Medulla oblongata (tissue), 1 donor: Measurements from ENCODE around the gene TMEM41A.

Source experiments
- DNase-seq: peaks from one replicate; pipeline ENCODE4 v3.0.0-alpha.2; 2015; ENCODE audit errors: extremely low spot score

Gene TMEM41A

DNA sequence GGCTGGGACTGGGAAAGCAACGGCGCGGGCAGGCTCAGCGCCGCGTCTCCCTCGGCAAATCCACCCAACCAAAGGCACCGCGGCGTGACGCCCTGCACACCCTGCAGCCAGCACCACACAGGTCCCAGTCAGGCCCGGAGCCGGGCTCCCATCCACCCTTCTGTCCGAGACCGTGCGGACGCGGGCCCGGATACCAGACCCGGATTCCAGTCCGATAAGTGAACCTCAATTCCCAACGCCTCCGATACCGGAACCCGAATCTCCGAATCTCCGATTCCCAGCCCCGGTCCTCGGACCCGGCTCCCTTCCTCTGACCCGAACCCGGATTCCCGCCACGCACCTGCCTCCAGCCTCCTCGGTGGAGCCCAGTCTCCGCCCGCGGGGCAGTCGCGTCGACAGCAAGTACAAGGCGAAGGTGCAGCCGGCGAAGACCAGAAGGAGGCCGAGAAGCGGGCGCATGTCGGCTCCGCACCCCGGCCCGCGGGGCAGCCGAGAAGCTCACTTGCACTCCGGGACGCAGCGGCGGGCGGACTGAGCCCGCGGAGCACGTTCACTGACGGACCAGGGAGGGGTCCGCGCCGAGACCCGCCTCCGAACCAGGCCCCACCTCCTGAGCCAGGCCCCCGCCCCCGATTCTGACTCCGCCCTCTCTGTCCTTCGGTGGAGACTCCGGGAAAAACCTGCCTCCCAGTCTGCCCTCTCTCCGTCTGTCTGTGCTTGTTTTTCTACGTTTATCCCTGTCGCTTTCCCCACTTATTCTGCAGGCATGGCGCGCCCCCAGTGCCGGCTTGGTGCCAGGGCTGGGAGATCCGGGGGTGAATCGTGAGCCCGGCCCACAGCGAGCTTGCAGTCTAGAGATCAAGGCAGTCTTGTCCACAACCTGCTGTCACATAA, at the start of gene TMEM41A:
TMEM41A (minus strand) TSS at position 533 of the 894 bp plus-strand sequence; CDS start at position 459, 74 bp downstream.
- peak; percentile 92 for DNase-seq

DNA sequence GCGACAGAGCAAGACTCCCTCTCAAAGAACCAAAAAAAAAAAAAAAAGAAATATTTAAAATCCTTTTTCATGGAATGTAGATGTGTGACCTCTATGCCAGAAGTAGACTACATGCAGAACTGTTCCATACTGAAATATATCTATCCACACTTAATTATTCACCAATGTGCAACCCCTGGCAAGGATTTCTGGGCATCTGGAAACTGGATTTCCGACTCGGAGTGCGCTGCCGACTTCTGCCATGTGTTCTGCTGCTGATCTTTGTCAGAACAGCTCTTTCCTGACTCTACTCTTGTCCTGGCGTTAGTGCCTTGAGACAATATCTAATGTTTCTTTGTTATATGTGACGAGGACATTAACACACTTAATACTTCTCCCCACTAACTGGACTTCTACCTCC, 41.9 kb upstream of the TMEM41A start:
- no peak for DNase-seq

DNA sequence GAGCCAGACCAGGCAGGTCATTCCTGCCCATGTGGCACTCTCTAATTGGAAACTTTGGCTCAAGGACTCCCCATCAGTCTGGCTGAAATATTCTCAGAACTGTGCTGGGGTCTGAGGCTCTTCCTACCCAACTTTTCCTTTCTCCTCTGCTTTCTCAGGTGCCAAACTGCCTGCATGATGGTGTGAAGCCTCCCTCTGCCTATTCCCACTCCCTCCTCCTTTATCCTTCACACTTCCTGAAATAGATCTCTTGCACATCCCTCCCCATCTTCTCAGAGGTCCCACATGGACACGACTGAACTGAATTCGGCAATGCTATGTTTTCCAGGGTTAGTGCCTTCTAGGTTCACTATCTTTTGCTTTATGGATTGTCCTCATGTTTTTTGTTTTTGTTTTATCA, 41.1 kb upstream of the TMEM41A start:
- DNase-seq: no peak

DNA sequence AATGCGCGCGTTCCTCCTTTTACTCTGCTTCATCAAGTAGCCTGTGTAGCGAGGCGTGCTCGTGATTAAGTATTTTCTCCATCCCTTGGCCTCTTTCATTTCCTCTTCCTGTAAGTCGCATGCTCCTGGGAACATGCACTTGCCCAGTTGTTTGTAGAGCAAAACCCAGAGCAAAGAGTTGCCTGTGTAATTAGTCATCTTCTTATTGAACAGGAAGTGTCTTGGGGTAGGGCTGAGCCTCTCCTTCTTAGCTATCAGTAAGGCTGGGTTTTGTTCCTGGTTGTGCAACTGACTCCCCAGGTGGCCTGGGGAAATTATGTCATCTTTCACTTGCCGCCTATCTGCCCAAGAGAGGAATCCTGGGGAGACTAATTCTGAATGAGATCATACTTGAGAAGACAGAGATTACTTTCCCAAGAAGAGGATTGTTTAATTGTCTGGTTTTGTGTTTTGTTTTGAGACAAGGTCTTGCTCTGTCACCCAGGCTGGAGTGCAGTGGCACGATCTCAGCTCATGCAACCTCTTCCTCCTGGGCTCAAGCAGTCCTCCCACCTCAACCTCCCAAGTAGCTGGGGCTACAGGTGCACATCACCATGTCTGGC, 38.6 kb upstream of the TMEM41A start:
- peak; percentile 53 for DNase-seq

DNA sequence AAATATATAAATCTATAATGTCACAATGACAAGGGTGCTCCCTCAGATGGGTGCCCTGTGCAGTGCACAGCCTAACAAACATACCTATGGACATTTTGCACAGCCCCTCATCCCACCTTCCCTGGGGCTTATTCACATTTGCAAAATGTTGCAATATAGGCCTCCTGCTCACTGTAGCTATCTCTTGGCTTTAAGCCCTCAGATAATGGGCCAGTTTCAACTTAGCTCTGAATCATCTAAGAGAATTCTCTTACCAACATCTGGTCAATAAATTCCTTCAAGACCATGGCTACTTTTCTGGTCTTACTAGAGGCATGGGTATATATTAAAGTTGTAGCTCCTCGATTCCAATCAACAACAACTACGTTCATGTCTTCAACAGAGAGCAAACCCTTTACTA, 35.7 kb upstream of the TMEM41A start:
- no peak for DNase-seq

DNA sequence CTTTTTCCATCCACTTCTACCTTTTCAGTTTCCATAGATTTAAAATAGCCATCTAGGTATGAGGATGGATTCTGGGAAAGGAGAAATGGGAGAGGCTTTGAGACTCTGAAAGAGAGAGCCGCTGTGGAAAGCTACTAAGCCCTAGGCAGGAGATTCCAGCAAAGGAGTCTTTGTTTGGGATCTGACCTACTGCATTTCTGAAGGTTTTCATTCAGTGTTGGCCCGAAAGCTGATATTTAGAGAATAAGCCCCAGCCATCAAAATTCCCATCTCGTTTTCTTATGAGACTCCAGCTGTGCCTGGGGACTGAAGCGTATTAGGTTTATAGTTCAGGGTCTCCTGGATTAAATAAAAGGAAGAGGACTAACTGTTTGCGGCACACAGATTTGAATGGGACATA, 34.1 kb upstream of the TMEM41A start:
- DNase-seq: peak; percentile 50

DNA sequence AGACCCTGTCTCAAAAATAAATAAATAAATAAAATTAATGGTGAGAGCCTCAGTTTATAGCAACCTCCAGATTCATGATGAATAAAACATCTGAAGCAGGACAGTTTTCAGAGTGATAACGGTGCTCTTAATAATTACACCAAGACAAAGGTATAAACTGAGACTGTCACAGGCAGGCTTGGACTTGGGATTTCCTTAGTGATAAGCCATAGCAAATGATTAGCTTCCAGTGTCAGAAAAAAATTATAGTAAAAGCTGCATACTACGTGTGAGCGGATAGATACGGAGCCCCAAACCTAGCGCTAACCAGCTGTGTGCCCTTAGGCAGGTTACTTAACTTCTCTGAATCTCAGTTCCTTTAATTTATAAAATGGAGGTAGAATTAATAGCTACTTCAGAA, 32.0 kb upstream of the TMEM41A start:
- no peak for DNase-seq

DNA sequence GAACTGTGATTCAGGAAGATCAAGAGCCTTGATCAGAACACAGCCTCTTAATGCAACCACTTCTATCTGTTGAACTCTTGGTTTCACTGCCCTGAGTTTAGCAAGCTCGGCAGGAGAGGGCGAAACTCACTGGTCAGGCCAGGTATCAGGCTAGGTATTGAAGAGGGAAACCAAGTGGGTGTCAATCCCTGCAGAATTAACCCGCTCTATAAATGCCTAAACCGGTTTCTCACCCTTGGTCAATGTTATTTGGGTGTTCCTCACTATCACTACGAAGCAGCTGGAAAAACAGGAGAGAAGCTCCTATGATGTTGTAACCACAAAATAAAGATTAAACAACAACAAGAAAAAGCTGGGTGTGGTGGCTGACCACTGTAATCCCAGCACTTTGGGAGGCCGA, 29.7 kb upstream of the TMEM41A start:
- DNase-seq: no peak

DNA sequence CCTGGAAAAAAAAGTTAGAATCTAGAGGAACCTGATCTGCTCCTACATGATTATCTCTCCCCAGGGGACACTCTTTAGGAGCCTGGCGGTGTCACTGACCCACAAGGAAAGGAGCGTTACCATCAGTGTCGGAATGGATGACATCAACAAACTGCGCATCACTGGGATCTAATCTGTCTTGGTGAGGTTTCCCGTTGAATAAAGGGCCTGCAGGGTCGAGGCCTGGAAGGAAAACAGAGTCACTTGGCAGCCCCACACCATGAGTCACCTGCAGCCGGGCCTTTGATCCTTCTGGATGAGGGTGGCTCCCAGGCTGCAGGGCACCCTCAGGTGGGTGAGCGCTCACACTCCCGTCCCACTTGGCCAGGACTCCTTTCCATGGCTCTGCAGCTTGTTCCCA, 28.5 kb upstream of the TMEM41A start:
- DNase-seq: no peak

DNA sequence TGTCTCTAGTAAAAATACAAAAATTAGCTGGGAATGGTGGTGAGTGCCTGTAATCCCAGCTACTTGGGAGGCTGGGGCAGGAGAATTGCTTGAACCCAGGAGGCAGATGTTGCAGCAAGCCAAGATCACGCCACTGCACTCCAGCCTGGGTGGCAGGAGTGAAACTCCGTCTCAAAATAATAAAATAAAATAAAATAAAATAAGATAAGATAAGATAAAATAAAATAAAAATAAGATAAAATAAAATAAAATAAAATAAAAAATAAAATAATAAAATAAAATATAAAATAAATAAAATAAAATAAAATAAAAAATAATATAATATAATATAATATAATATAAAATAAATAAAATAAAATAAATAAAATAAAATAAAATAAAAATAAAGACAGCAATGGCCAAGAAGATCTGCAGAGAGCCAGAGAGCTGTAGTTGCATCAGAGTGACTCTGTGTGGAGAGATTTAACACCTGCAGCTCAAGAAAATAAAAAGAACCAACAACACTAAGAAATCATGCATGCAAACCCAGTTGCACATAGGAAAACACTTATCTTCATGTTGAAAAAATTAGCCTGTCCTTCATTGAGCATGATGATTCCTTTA, 27.6 kb upstream of the TMEM41A start:
- no peak for DNase-seq

DNA sequence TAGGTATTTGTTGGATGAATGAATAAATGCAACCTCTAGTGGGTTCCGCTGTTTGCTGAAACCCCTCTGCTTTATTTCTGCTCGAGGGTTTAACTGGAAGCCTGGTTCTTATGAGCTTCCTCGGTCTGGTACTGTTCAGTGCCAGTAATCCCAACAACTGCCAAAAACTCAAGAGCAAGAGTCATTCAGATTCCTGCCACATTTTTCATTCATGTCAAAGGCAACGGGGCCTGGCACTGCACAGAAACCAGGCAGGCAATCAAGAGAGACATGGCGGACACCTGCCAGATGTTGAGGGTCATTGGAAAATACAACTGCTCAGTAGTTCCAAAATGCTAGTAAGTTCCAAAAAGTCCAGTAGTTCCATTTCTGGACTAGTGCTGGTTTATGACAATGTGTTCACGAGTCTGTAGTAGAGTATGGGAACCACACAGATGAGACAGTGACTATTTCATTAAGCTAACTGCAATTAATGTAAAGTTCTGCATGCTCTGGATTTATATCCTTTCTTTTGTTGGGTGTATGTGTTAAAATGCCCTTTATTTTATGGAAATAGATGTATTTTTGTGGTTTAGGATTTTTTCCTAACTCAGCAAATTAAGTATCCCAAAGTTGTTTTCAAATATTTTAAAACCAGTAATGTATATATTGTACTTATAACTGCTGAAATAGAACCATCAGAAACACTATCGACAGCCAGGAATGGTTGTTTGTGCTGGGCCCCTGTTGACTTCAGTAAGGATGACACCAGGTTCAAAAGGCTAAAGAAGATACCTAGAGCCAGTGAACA, 22.7 kb upstream of the TMEM41A start:
- DNase-seq: no peak

DNA sequence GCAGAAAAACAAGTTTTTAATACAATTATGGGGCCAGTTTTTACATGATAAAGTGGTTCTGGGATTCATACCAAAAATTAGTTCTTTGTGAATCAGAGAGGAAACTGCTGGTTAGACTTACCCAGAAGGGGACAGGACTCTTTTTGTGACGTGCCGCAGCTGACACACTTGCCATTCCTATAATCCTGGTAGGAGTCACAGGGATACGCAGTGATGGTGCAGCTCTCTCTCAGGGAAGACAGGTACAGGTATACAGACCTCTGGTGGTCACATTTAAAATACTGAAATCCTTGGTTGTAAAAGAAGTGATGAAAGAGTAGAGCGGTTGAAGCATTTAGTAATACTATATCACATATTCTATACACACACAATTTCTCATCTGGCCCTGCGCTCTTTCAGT, 20.2 kb upstream of the TMEM41A start:
- DNase-seq: no peak

DNA sequence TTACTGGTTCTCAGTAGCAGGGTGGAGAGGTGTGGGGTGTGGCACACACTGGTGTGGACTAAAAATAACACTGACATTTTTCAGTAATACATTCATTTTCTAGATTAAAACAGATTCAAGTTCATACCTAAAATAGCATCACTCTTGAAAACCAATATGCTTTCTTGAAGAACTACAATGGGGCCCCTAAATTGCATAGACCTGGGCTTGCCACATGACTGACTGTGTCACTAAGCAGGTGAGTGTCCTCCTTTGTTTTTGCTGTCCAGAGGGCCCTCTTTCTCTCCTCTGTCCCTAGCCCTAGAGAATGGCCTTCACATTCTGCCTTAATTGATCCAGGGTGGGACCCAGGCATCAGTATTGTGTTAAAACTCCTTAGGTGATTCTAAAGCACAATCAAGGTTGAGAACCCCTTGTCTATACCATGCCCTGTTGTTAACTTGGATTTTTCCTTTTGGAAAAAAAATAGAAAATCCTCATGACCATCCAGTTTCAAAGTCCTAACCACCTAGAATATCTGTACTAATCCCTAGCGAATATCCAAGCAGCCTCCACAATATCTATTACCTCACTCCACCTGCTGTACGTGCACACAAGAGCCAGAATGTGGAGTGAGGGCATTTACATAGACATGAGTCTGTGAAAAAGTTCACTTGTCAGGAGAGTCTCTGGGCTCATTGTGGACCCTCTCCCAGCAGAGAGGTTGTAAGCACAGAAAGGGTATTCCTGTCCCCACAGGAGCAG, 18.7 kb upstream of the TMEM41A start:
- DNase-seq: no peak

DNA sequence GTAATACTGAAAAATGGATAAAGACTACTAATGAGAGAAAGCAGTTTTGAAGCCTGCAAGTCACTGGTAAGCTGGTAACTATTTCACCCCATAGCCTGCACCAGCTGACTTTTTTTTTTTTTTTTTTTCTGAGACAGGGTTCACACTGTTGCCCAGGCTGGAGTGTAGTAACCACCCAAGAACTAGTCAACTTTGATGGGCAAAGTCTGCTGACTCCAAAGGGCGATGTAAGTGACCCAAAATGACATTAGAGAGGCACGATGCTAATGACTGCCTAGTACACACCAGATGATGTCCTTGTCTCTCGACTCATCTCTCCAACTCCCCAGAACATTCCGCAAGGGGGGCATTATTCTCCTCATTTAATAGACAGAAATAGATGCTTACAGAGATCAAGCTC, 12.9 kb upstream of the TMEM41A start:
- no peak for DNase-seq

DNA sequence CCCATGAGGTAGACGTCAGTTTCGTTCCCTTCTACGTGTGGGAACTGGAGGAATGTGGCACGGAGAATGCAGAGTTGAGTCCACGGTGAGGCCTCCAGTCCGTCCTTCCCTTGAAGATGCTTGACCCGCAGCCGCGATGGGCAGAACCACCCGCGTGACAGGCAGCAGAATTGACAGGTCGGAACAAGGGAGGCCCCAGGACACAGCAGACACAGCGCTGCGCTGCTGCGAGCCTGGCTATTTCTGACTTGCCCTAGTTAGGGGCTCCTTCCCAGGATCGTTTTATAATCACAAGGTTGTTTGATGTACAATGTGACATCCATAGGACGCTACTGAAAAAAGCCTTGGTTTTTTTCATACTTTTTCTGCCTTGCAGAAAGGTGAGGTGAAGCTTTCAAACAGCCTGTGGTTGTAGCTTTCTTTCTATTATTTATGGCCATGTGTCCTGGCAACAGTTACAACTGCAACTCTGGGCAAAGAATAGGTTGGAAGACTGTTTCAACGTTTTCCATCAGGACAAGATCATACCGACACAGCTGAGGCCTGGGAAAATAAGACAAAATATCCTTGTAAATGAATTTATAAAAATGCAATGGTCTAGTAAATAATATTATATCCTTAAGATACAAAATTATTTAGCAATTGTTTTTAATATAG, 9.6 kb upstream of the TMEM41A start:
- DNase-seq: no peak

DNA sequence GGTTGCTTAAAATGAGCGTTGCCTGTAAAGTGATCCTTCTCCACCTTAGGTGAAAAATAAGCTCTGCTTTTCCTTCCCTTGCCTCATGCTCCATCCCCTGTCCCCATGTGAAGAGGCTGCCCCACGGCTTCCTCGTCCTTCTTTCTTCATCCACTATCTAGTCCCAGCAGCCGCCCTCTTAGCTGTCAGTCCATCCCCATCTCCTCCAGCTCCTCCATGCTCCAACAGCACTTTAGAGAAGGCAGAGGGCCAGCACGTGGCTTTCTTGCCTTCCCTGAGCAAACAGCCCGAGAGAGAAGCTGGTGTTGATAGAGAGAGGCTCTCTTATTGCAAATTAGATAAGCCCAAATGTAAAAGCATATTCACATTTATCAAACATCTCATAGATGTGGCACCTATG, 9.0 kb upstream of the TMEM41A start:
- DNase-seq: no peak

DNA sequence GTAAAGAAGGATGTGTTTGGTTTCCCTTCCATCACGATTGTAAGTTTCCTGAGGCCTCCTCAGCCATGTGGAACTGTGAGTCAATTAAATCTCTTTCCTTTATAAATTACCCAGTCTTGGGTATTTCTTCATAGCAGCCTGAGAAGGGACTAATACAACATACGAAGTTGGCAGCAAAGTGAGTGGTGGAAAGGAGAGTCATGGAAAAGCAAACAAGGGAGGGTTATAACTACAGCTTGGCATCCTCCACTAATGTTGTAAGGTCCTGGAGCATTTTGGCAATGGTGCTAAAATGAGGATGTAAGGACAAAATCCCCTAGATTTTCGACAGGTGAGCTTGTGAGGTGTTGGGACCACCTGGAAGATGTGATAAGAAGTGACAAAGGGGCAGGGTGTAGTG, 5.8 kb upstream of the TMEM41A start:
- no peak for DNase-seq

DNA sequence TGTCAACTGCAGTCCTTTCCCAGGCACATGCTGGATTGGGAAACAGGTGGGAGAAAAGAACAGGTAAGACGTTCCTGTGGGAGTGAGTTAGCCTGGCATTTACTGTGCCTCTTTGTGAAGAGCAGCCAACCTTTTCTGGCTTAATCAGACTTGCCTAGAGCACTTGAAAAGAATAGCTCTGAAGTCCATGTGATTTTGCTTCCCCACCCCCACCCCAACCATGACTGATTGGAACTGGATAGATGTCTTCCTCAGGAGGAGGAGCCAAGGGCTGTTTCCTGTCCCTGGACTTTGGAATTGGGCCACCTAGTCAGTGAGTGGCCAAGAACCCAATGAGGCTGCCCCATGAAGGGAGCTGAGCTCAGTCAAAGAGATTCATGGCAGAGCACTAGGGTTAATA, 4.7 kb upstream of the TMEM41A start:
- no peak for DNase-seq

DNA sequence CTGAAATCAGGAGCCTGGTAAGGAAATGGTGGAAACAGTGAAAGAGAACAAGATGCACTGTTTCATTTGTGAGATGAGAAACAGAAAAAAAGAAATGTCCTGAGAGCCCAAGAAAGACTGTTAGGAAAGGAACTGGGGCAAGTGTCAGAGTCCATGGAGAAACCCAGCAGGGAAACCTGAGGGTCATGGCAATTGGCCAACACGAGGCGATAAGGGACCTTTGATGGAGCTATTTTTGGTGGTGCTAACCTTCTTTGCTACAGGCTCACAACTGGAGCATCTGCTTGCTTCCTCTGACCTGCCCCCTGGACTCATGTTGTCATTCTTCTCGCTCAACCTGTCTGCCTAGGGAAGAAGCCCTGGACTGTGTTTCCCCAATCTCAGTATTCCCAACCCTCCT, 4.2 kb upstream of the TMEM41A start:
- DNase-seq: no peak

DNA sequence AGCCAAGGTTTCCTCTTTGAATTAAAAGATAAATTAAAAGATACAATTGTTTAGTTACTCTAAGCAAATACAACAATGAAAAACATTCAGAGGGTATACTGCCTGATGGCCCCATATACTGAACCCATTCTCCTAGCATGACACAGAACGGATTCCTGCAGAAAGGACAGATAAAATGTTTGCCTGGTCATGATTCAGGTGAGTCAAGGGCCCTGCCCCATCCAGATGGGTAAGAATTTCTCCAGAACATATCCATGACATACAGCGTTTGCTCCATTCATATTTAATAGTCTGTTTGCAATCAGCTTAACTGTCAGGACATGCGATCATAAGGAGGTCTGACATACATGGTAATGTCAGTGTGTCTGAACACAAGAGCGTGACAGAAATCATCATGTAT, 8.6 kb downstream of the TMEM41A start:
- no peak for DNase-seq

DNA sequence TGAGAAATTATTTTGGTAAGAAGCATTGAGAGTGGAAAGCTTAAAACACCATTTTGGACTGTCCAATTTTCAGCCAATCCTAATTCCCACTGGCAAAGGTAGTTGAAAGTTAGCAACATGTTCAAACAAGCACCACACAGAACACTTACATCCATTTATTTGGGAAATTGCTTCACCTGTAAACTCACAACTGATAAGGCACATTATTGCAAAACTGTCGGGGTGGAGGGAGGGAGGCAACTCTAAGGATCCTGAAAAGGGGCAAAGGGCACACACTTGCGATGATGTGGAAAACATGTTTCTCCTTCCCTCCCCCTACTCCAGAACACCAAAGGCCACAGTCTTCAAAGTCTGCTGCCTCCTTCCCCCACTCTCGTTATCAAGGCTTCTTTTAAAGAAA, 9.4 kb downstream of the TMEM41A start:
- DNase-seq: no peak
